ENCODE results near the gene RPL28. TPM values are rescaled to one million over a fixed set of nuclear protein-coding genes. Genes with fewer than 3 reads are reported as not detected.

The RPL28 gene
- total RNA-seq = 112 TPM

GRCh38 chr19:55385724-55386492, at the start of gene RPL28:
TSS of gene RPL28 (plus strand) at chr19:55385932. CDS start at chr19:55386358, 426 bp downstream.
- FAIRE-seq (peak; percentile 64), DNase-seq (ENCODE audit: low spot score in 2 of 2) (peak; percentile 97)

- no peak for FAIRE-seq
Observed at GRCh38 chr19:55336101-55336500, 49.6 kb upstream of the RPL28 start.

GRCh38 chr19:55339105-55339888, 46.4 kb upstream of the RPL28 start, which contains the start of gene KMT5C:
TSS of gene KMT5C (plus strand) at chr19:55339876. CDS start at chr19:55341937, 2,061 bp downstream.
- DNase-seq (ENCODE audit: low spot score in 2 of 2) = peak; percentile 98
- FAIRE-seq = peak; percentile 99

More at GRCh38 chr19:55336101-55336500, 49.6 kb upstream of the RPL28 start:
- no peak for DNase-seq (ENCODE audit: low spot score in 2 of 2)

GRCh38 chr19:55339889-55340783, 45.6 kb upstream of the RPL28 start:
- FAIRE-seq (no peak), DNase-seq (ENCODE audit: low spot score in 2 of 2) (peak in 1 of 2 donors; percentile 40)

- DNase-seq (ENCODE audit: low spot score in 2 of 2) = peak in 1 of 2 donors; percentile 42
- no peak for FAIRE-seq
Observed at GRCh38 chr19:55340784-55341147, 45.0 kb upstream of the RPL28 start.

- peak; percentile 80 to 91 for DNase-seq (ENCODE audit: low spot score in 2 of 2)
- no peak for FAIRE-seq
Observed at GRCh38 chr19:55341171-55341588, 44.6 kb upstream of the RPL28 start.

- FAIRE-seq (no peak), DNase-seq (ENCODE audit: low spot score in 2 of 2) (peak in 1 of 2 donors; percentile 36)
Observed at GRCh38 chr19:55341595-55342531, 43.9 kb upstream of the RPL28 start.

- peak in 1 of 2 donors; percentile 65 for DNase-seq (ENCODE audit: low spot score in 2 of 2)
- no peak for FAIRE-seq
Observed at GRCh38 chr19:55344444-55344843, 41.3 kb upstream of the RPL28 start.

- no peak for DNase-seq (ENCODE audit: low spot score in 2 of 2)
- FAIRE-seq = no peak
Observed at GRCh38 chr19:55345101-55345817, 40.5 kb upstream of the RPL28 start.

GRCh38 chr19:55345818-55346724, 39.7 kb upstream of the RPL28 start:
- no peak for FAIRE-seq
- no peak for DNase-seq (ENCODE audit: low spot score in 2 of 2)

- no peak for FAIRE-seq
- no peak for DNase-seq (ENCODE audit: low spot score in 2 of 2)
Observed at GRCh38 chr19:55346725-55347441, 38.8 kb upstream of the RPL28 start.

GRCh38 chr19:55347442-55348009, 38.2 kb upstream of the RPL28 start:
- no peak for DNase-seq (ENCODE audit: low spot score in 2 of 2)
- FAIRE-seq = no peak

GRCh38 chr19:55348317-55349034, 37.3 kb upstream of the RPL28 start:
- DNase-seq (ENCODE audit: low spot score in 2 of 2) = no peak
- FAIRE-seq = no peak

- FAIRE-seq (no peak), DNase-seq (ENCODE audit: low spot score in 2 of 2) (no peak)
Observed at GRCh38 chr19:55350620-55351315, 35.0 kb upstream of the RPL28 start.

GRCh38 chr19:55352040-55352439, 33.7 kb upstream of the RPL28 start:
- no peak for DNase-seq (ENCODE audit: low spot score in 2 of 2)
- no peak for FAIRE-seq
